H1 (cell line): ENCODE data around the gene WNK4. TPM values are rescaled to one million over a fixed set of nuclear protein-coding genes. Genes with fewer than 3 reads are reported as not detected.

Experiments used
- CTCF ChIA-PET: fragments of 300-600 bp; sonication (Branson Sonifier 250); formaldehyde crosslinking; loops from one replicate; lab custom pipeline; 2021; ENCODE audit not compliant: partially characterized antibody; lab: Charles Lee
- POLR2A ChIA-PET: fragments of 300-600 bp; sonication (Branson Sonifier 250); formaldehyde crosslinking; loops from one replicate; lab custom pipeline; 2021; ENCODE audit warnings: inconsistent platforms; ENCODE audit not compliant: partially characterized antibody; lab: Charles Lee
- DNase-seq, 2 experiments: peaks; one replicate each; pipeline versions ENCODE4 v3.0.0 to v3.0.0-alpha.2; 2010 to 2022; ENCODE audit warnings: low spot score in 2 of 2, low read depth in 1 of 2, mixed read lengths in 1 of 2
- FAIRE-seq: peaks from 2 replicates; lab custom pipeline; 2011; peaks lifted over from hg19 to GRCh38; lab: Jason Lieb, UNC
- H2AFZ ChIP-seq: 2 replicates; pipeline ENCODE4 v1.8.1; 2012; ENCODE audit warnings: low read length, inconsistent platforms
- H2AK5ac ChIP-seq: 2 replicates; pipeline ENCODE4 v1.6.1; 2013; ENCODE audit warnings: low read depth, low read length
- H2BK120ac ChIP-seq: replicated peaks from 2 replicates; pipeline ENCODE3; 2013; ENCODE audit warnings: low read depth, low read length, inconsistent platforms
- H2BK12ac ChIP-seq: 2 replicates; pipeline ENCODE4 v1.6.1; 2013; ENCODE audit warnings: low read depth, low read length
- H2BK15ac ChIP-seq: 2 replicates; pipeline ENCODE4 v1.6.1; 2013; ENCODE audit warnings: low read length
- H2BK20ac ChIP-seq: 2 replicates; pipeline ENCODE4 v1.6.1; 2013; ENCODE audit warnings: low read length
- H2BK5ac ChIP-seq: 2 replicates; pipeline ENCODE4 v1.6.1; 2013; ENCODE audit warnings: low read depth, low read length
- H3K14ac ChIP-seq: 2 replicates; pipeline ENCODE4 v1.6.1; 2013; ENCODE audit warnings: inconsistent platforms; ENCODE audit not compliant: insufficient read length
- H3K18ac ChIP-seq: 2 replicates; pipeline ENCODE4 v1.6.1; 2013; ENCODE audit warnings: low read length; ENCODE audit errors: extremely low read depth
- H3K23ac ChIP-seq: 2 replicates; pipeline ENCODE4 v1.6.1; 2013; ENCODE audit warnings: inconsistent platforms; ENCODE audit not compliant: insufficient read length
- H3K23me2 ChIP-seq: 2 replicates; pipeline ENCODE4 v1.6.1; 2013; ENCODE audit warnings: low read depth, low read length
- H3K27ac ChIP-seq: 2 replicates; pipeline ENCODE4 v1.6.1; 2011; ENCODE audit warnings: low read depth, low read length, inconsistent platforms
- H3K27me3 ChIP-seq, 4 experiments: replicated peaks in 1 of 4; 1 replicate in 1 of 4; 2 replicates in 3 of 4; pipeline versions ENCODE4 v1.6.1 to v1.8.1; 2011 to 2013; ENCODE audit warnings: low read length in 3 of 4, mild to moderate bottlenecking in 3 of 4, inconsistent platforms in 2 of 4, mixed read lengths in 2 of 4, moderate library complexity in 1 of 4; ENCODE audit not compliant: control insufficient read depth in 3 of 4, insufficient read depth in 3 of 4; ENCODE audit errors: extremely low read depth in 1 of 4
- H3K36me3 ChIP-seq, 4 experiments: 2 replicates each; pipeline versions ENCODE4 v1.6.1 to v1.8.1; 2011 to 2013; ENCODE audit warnings: mild to moderate bottlenecking in 4 of 4, low read length in 3 of 4, moderate library complexity in 2 of 4, control low read depth in 1 of 4, inconsistent platforms in 1 of 4; ENCODE audit not compliant: insufficient read depth in 4 of 4, control insufficient read depth in 2 of 4
- H3K4ac ChIP-seq: replicated peaks from 2 replicates; pipeline ENCODE3; 2013; ENCODE audit warnings: low read length, low read depth, mixed read lengths, inconsistent platforms; ENCODE audit not compliant: insufficient read length
- H3K4me1 ChIP-seq, 4 experiments: replicated peaks in 1 of 4; 1 replicate in 1 of 4; 2 replicates in 3 of 4; pipeline versions ENCODE4 v1.6.1 to v1.8.1; 2011 to 2013; ENCODE audit warnings: low read length in 3 of 4, inconsistent platforms in 2 of 4, mixed read lengths in 1 of 4; ENCODE audit not compliant: insufficient read depth in 4 of 4, control insufficient read depth in 3 of 4
- H3K4me2 ChIP-seq, 2 experiments: 2 replicates each; pipeline versions ENCODE4 v1.6.1 to v1.8.1; 2011 to 2013; ENCODE audit warnings: low read depth in 2 of 2, low read length in 2 of 2, control low read depth in 1 of 2, inconsistent platforms in 1 of 2, mild to moderate bottlenecking in 1 of 2; ENCODE audit not compliant: insufficient read depth in 1 of 2
- H3K4me3 ChIP-seq, 4 experiments: fragments of 200-600, 300-600 bp in 1 of 4; sonication (generic), shearing (Covaris generic), sonication (Bioruptor Twin) in 1 of 4; 2 replicates each; pipeline versions ENCODE4 v1.5.1 to v1.8.1; 2011 to 2016; ENCODE audit warnings: low read length in 4 of 4, low read depth in 3 of 4, control low read depth in 2 of 4, inconsistent platforms in 2 of 4, mild to moderate bottlenecking in 2 of 4, mixed read lengths in 1 of 4, moderate library complexity in 1 of 4; ENCODE audit not compliant: insufficient read depth in 2 of 4; ENCODE audit errors: extremely low read depth in 1 of 4
- H3K56ac ChIP-seq: replicated peaks from 2 replicates; pipeline ENCODE3; 2013; ENCODE audit warnings: low read depth, mild to moderate bottlenecking, mixed read lengths, low read length, inconsistent platforms; ENCODE audit not compliant: insufficient read length
- H3K79me1 ChIP-seq: 2 replicates; pipeline ENCODE4 v1.6.1; 2013; ENCODE audit warnings: low read depth, low read length, control low read depth
- H3K79me2 ChIP-seq, 2 experiments: 2 replicates each; pipeline versions ENCODE4 v1.6.1 to v1.8.1; 2012 to 2013; ENCODE audit warnings: low read length in 2 of 2, mild to moderate bottlenecking in 2 of 2, inconsistent platforms in 1 of 2; ENCODE audit not compliant: insufficient read depth in 2 of 2, control insufficient read depth in 1 of 2
- H3K9ac ChIP-seq, 4 experiments: replicated peaks in 1 of 4; 1 replicate in 1 of 4; 2 replicates in 3 of 4; pipeline versions ENCODE4 v1.6.1 to v1.8.1; 2011 to 2013; ENCODE audit warnings: low read depth in 3 of 4, low read length in 3 of 4, control low read depth in 2 of 4, mild to moderate bottlenecking in 2 of 4, moderate library complexity in 2 of 4, inconsistent platforms in 1 of 4; ENCODE audit errors: extremely low read depth in 1 of 4
- H3K9me3 ChIP-seq, 2 experiments: 2 replicates each; pipeline versions ENCODE4 v1.6.1 to v1.8.1; 2012 to 2013; ENCODE audit warnings: mild to moderate bottlenecking in 2 of 2, moderate library complexity in 2 of 2, control low read depth in 1 of 2, inconsistent platforms in 1 of 2, low read depth in 1 of 2, low read length in 1 of 2, mixed read lengths in 1 of 2; ENCODE audit not compliant: insufficient read depth in 2 of 2
- H4K20me1 ChIP-seq, 2 experiments: replicated peaks in 1 of 2; 2 replicates each; pipeline versions ENCODE3 to v1.8.1; 2011 to 2013; ENCODE audit warnings: inconsistent platforms in 2 of 2, low read length in 2 of 2, mild to moderate bottlenecking in 1 of 2; ENCODE audit not compliant: insufficient read depth in 2 of 2, control insufficient read depth in 1 of 2
- H4K5ac ChIP-seq: 2 replicates; pipeline ENCODE4 v1.6.1; 2013; ENCODE audit warnings: low read length, low read depth, mixed read lengths, inconsistent platforms; ENCODE audit not compliant: insufficient read length
- H4K8ac ChIP-seq: 2 replicates; pipeline ENCODE4 v1.8.0; 2013; ENCODE audit warnings: mild to moderate bottlenecking, moderate library complexity, low read length, inconsistent platforms; ENCODE audit not compliant: insufficient read depth; ENCODE audit errors: extremely low read depth
- H4K91ac ChIP-seq: replicated peaks from 2 replicates; pipeline ENCODE3; 2013; ENCODE audit warnings: low read length, mixed read lengths, inconsistent platforms; ENCODE audit not compliant: insufficient read length
- BACH1 ChIP-seq: IDR thresholded peaks from 2 replicates; pipeline ENCODE4 v1.6.1; 2012; ENCODE audit warnings: low read length, improper control_type of control experiment
- CTBP2 ChIP-seq: IDR thresholded peaks from 2 replicates; pipeline ENCODE4 v1.7.0; 2011; ENCODE audit warnings: borderline replicate concordance, mild to moderate bottlenecking, moderate library complexity, mixed read lengths, low read length; ENCODE audit not compliant: insufficient read depth, insufficient read length
- KDM5A ChIP-seq: fragments of 200-600 bp; IDR thresholded peaks from 2 replicates; pipeline ENCODE4 v1.7.1; 2012; ENCODE audit warnings: mild to moderate bottlenecking, low read length, inconsistent platforms, mixed read lengths
- TBP ChIP-seq: IDR thresholded peaks from 2 replicates; pipeline ENCODE4 v1.6.1; 2011; ENCODE audit warnings: low read depth, low read length, improper control_type of control experiment
- TCF12 ChIP-seq: IDR thresholded peaks from 2 replicates; pipeline ENCODE4 v1.6.1; 2011; ENCODE audit warnings: low read depth, mild to moderate bottlenecking, low read length
- TEAD4 ChIP-seq: IDR thresholded peaks from 2 replicates; pipeline ENCODE4 v1.6.1; 2012; ENCODE audit warnings: low read depth, low read length, inconsistent platforms, mixed read lengths
- WGBS, 2 experiments: shearing (Covaris generic) in 1 of 2; methylation state at CpG; one replicate each; pipeline versions ENCODE4 v1.1.6 to v1.1.7; 2013 to 2015; ENCODE audit warnings: low lambda C conversion rate in 2 of 2, mixed read lengths in 2 of 2, inconsistent platforms in 1 of 2, low coverage in 1 of 2, missing lambda C conversion rate in 1 of 2; ENCODE audit not compliant: insufficient replicate concordance in 2 of 2, insufficient coverage in 1 of 2, insufficient read length in 1 of 2; ENCODE audit errors: extremely low coverage in 1 of 2, missing lambda C conversion rate in 1 of 2; 5-methylcytosine and 5-hydroxymethylcytosine counted together
- polyA plus RNA-seq, 7 experiments: library from polyadenylated mRNA; depleted of rRNA in 3 of 7; stranded (reverse) in 5 of 7; unstranded in 2 of 7; fragments of >200 nt in 5 of 7; fragments of 200-250 nt in 2 of 7; gene quantifications; 1 replicate in 5 of 7; 2 replicates in 1 of 7; 4 replicates in 1 of 7; pipeline versions ENCODE4 v1.2.1 to v1.2.3, GENCODE V29; 2011 to 2013; ENCODE audit warnings: missing spikeins in 2 of 7, mixed read lengths in 2 of 7
- total RNA-seq: library from RNA; stranded (reverse); fragmentation: NEBNext Ultra II Directional; extraction: Animal tissue kit (Norgen Biotek cat#: 25700); gene quantifications from 2 replicates; pipeline ENCODE4 v1.2.1, GENCODE V29; 2021
- TF ChIP-seq, protein P1 (sequence below): IDR thresholded peaks from 2 replicates; pipeline ENCODE4 v1.6.1; 2012; ENCODE audit warnings: inconsistent platforms
- TF ChIP-seq, protein P2 (sequence below): IDR thresholded peaks from 2 replicates; pipeline ENCODE4 v1.6.1; 2012; ENCODE audit warnings: inconsistent platforms
- TF ChIP-seq, protein P3 (sequence below), 3 experiments: IDR thresholded peaks; 1 replicate in 2 of 3; 2 replicates in 1 of 3; pipeline versions ENCODE4 v1.5.1 to v1.6.1; 2011; ENCODE audit warnings: low read length in 3 of 3, mild to moderate bottlenecking in 3 of 3, inconsistent platforms in 2 of 3, low read depth in 1 of 3, moderate library complexity in 1 of 3; ENCODE audit not compliant: insufficient read depth in 1 of 3; ENCODE audit errors: control extremely low read depth in 1 of 3

WNK4 gene
- total and polyA plus RNA-seq, 2 of the 8 experiments (the other 6 are each of a cell fraction or from before 2014, with no cell fraction given), result 0.21 to 1.7 TPM

DNA sequence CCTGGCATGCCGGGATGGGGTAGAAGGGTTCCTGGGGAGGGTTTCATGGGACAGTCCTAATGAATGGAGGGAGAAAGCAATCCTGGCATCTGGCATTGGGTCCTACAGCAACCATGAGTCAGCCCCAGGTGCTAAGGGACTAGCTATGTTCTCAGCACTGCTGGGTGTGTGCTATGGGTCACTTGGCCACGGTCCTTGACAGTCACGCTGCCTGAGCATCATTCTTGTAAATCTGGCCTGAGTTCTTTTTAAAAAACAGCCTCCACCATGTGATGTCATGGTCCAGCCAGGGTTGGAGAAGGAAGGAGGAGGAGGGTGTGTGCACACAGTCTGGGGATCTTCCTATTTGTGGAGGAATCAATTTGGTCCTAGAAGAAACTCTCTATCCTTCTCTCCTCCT is 25.6 kb upstream of the WNK4 start:
- no peaks in the 10 kb centered on the region for H3K36me3 ChIP-seq
- H3K14ac ChIP-seq, result no peak overlapping the region
- H3K27me3 ChIP-seq, result peaks cover 2 to 5% (median 3%) of the 10 kb centered on the region in 4 experiments
- H3K4me2 ChIP-seq, result no peak overlapping the region
- no peak overlapping the region for H3K4ac ChIP-seq
- H2BK120ac ChIP-seq, result no peak overlapping the region
- H2BK20ac ChIP-seq, result no peak overlapping the region
- WGBS, 2 experiments, result 86% methylated on average over 3 of the region's 3 CpGs; no CpG with 5 or more reads in 1 of the 2 experiments
- no peak overlapping the region for H2BK5ac ChIP-seq
- H4K8ac ChIP-seq, result no peak overlapping the region
- H4K20me1 ChIP-seq, result no peaks in the 10 kb centered on the region
- no peak for FAIRE-seq
- no peak overlapping the region for H3K23ac ChIP-seq
- no peak overlapping the region for H4K5ac ChIP-seq
- no peaks in the 10 kb centered on the region for H3K4me1 ChIP-seq
- no peak overlapping the region for H4K91ac ChIP-seq
- no peak overlapping the region for H3K56ac ChIP-seq
- ChIA-PET POLR2A (interaction anchor here (1.6 kb wide), 1 partner anchor 11 kb away, joined by 3 read pairs; no protein-coding TSS in a partner anchor), CTCF (interaction anchor here (1.1 to 10.0 kb wide), 2 partner anchors 7 to 12 kb away, joined by 3 to 81 read pairs; partner anchors contain the start of gene RAMP2)
- no peak overlapping the region for H2BK15ac ChIP-seq
- H3K79me2 ChIP-seq, result no peaks in the 10 kb centered on the region
- no peak overlapping the region for H3K4me3 ChIP-seq
- no peak overlapping the region for H2AK5ac ChIP-seq
- no peaks in the 10 kb centered on the region for H3K23me2 ChIP-seq
- H3K18ac ChIP-seq, result no peak overlapping the region
- no peak overlapping the region for H2BK12ac ChIP-seq
- H3K9me3 ChIP-seq, result no peaks in the 10 kb centered on the region
- H3K27ac ChIP-seq, result no peak overlapping the region
- DNase-seq, result no peak
- H3K79me1 ChIP-seq, result no peaks in the 10 kb centered on the region
- no peak overlapping the region for H2AFZ ChIP-seq
- H3K9ac ChIP-seq, result no peak overlapping the region
- TF ChIP-seq TBP (no peak), TCF12 (no peak), TEAD4 (no peak), CTBP2 (no peak), BACH1 (no peak), KDM5A (no peak)
- TF ChIP-seq, protein P1, sequence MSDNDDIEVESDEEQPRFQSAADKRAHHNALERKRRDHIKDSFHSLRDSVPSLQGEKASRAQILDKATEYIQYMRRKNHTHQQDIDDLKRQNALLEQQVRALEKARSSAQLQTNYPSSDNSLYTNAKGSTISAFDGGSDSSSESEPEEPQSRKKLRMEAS, result no peak
- TF ChIP-seq, protein P2, sequence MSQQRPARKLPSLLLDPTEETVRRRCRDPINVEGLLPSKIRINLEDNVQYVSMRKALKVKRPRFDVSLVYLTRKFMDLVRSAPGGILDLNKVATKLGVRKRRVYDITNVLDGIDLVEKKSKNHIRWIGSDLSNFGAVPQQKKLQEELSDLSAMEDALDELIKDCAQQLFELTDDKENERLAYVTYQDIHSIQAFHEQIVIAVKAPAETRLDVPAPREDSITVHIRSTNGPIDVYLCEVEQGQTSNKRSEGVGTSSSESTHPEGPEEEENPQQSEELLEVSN, result no peak
- TF ChIP-seq, protein P3, sequence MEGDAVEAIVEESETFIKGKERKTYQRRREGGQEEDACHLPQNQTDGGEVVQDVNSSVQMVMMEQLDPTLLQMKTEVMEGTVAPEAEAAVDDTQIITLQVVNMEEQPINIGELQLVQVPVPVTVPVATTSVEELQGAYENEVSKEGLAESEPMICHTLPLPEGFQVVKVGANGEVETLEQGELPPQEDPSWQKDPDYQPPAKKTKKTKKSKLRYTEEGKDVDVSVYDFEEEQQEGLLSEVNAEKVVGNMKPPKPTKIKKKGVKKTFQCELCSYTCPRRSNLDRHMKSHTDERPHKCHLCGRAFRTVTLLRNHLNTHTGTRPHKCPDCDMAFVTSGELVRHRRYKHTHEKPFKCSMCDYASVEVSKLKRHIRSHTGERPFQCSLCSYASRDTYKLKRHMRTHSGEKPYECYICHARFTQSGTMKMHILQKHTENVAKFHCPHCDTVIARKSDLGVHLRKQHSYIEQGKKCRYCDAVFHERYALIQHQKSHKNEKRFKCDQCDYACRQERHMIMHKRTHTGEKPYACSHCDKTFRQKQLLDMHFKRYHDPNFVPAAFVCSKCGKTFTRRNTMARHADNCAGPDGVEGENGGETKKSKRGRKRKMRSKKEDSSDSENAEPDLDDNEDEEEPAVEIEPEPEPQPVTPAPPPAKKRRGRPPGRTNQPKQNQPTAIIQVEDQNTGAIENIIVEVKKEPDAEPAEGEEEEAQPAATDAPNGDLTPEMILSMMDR (IDR thresholded peaks at IDR 0.05; ENCODE audit: control extremely low read depth in 1 of 3, insufficient read depth in 1 of 3, low read depth in 1 of 3, low read length in 3 of 3), result no peak
